Measurements from ENCODE around the gene TBC1D14.

The TBC1D14 gene

DNA sequence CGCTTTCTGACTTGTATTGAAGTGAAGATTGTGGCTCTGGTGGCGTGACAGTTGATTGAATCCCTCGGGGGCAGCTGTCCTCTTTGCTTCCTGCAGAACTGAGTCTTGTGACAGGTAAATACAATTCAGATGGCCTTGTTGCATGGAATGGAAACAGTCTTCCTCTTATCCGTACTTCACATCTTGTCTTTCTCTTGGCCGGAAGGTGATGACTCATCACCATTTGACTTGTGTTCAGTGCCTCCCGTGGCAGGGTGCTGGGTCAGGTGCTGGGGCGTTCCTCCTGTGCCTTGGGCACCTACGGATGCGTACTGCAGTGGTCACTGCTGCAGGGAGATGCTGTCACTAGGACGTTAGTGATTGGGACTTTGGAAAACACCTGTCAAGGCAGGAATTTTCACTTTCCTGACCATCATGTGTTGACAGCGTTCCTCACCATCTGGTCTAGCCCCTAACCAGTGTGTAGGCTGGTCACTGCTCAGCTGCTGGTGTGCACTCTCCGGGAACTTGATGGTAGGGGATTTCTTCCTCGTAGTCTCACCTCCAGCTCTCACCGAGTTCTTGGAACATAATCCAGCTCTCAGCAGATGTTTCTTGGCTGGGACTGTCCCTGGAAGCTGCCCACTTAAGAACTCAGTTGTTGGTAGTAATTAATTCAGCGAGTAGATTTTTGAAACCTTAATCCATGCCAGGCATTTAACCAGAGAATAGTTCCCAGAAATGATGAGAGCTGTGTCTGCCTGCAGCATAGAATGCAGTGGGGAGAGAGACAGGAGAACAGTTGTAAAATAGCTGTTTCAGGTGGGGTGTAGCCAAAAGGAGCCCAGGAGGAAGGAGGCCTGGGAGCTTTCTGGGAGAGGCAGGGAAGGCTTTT, 7.2 kb downstream of the TBC1D14 start:
- TF ChIP-seq ISL1 (CRISPR knock-in tag; IDR thresholded peaks at IDR 0.05) (no peak), ZNF565 (CRISPR knock-in tag; conservative IDR thresholded peaks at IDR 0.05; ENCODE audit: low read depth) (no peak), OSR1 (CRISPR knock-in tag; IDR thresholded peaks at IDR 0.05) (no peak), ARNTL (CRISPR knock-in tag; IDR thresholded peaks at IDR 0.05; ENCODE audit: borderline replicate concordance, low read depth) (no peak), TOX (CRISPR knock-in tag; IDR thresholded peaks at IDR 0.05; ENCODE audit: borderline replicate concordance) (no peak), GLIS3 (CRISPR knock-in tag; IDR thresholded peaks at IDR 0.05) (no peak), BACH2 (CRISPR knock-in tag; IDR thresholded peaks at IDR 0.05; ENCODE audit: borderline replicate concordance) (no peak), ESRRG (CRISPR knock-in tag; IDR thresholded peaks at IDR 0.05) (no peak), PPARA (CRISPR knock-in tag; IDR thresholded peaks at IDR 0.05; ENCODE audit: borderline replicate concordance) (no peak), RARB (CRISPR knock-in tag; IDR thresholded peaks at IDR 0.05) (no peak), ZNF70 (CRISPR knock-in tag; IDR thresholded peaks at IDR 0.05) (no peak)
- TF ChIP-seq, protein P1, sequence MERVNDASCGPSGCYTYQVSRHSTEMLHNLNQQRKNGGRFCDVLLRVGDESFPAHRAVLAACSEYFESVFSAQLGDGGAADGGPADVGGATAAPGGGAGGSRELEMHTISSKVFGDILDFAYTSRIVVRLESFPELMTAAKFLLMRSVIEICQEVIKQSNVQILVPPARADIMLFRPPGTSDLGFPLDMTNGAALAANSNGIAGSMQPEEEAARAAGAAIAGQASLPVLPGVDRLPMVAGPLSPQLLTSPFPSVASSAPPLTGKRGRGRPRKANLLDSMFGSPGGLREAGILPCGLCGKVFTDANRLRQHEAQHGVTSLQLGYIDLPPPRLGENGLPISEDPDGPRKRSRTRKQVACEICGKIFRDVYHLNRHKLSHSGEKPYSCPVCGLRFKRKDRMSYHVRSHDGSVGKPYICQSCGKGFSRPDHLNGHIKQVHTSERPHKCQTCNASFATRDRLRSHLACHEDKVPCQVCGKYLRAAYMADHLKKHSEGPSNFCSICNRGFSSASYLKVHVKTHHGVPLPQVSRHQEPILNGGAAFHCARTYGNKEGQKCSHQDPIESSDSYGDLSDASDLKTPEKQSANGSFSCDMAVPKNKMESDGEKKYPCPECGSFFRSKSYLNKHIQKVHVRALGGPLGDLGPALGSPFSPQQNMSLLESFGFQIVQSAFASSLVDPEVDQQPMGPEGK (CRISPR knock-in tag; IDR thresholded peaks at IDR 0.05; ENCODE audit: borderline replicate concordance): no peak
- TF ChIP-seq, protein P2, sequence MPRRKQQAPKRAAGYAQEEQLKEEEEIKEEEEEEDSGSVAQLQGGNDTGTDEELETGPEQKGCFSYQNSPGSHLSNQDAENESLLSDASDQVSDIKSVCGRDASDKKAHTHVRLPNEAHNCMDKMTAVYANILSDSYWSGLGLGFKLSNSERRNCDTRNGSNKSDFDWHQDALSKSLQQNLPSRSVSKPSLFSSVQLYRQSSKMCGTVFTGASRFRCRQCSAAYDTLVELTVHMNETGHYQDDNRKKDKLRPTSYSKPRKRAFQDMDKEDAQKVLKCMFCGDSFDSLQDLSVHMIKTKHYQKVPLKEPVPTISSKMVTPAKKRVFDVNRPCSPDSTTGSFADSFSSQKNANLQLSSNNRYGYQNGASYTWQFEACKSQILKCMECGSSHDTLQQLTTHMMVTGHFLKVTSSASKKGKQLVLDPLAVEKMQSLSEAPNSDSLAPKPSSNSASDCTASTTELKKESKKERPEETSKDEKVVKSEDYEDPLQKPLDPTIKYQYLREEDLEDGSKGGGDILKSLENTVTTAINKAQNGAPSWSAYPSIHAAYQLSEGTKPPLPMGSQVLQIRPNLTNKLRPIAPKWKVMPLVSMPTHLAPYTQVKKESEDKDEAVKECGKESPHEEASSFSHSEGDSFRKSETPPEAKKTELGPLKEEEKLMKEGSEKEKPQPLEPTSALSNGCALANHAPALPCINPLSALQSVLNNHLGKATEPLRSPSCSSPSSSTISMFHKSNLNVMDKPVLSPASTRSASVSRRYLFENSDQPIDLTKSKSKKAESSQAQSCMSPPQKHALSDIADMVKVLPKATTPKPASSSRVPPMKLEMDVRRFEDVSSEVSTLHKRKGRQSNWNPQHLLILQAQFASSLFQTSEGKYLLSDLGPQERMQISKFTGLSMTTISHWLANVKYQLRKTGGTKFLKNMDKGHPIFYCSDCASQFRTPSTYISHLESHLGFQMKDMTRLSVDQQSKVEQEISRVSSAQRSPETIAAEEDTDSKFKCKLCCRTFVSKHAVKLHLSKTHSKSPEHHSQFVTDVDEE (CRISPR knock-in tag; IDR thresholded peaks at IDR 0.05): no peak
- TF ChIP-seq, protein P3, sequence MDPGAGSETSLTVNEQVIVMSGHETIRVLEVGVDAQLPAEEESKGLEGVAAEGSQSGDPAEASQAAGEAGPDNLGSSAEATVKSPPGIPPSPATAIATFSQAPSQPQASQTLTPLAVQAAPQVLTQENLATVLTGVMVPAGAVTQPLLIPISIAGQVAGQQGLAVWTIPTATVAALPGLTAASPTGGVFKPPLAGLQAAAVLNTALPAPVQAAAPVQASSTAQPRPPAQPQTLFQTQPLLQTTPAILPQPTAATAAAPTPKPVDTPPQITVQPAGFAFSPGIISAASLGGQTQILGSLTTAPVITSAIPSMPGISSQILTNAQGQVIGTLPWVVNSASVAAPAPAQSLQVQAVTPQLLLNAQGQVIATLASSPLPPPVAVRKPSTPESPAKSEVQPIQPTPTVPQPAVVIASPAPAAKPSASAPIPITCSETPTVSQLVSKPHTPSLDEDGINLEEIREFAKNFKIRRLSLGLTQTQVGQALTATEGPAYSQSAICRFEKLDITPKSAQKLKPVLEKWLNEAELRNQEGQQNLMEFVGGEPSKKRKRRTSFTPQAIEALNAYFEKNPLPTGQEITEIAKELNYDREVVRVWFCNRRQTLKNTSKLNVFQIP (CRISPR knock-in tag; IDR thresholded peaks at IDR 0.05; ENCODE audit: borderline replicate concordance, low read depth): no peak
- ATAC-seq: peak; percentile 58

DNA sequence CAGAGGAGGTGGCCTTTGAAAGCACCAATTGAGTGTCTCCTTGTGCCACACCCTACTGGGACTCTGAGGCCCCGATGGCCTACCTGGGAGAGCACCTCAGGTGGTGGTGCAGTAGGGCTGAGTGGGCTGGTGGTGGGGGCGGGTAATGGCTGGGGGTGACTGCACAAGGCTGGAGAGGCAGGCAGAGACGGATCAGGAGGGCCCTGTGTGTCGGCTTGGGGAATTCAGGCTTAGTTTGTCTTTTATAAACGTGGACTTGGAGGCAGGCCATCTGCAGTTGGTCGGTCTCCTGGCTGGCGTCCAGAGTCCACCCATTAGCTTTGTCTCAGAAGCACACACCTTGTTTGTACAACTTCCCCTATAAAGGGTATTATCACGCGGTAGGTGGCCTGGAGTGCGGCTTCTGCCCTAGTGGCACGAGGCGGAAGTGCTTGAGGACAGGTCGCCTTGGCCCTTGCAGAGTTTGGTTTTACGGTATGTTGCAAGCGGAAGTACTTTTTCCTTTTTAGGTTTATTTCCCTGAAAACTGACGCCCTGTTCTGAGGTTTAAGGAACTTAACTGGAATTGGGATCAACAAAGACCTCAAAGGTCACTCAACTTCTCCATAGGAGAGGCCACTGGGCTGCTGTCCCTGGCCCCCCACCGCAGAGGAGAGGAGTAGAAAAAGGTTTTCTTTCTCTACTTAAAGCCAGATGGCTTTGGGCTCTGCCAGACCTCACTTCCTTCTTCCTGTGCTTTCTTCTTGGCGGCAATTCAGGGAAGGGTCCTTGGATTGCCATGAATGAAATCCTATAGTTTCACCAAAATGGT, 8.0 kb downstream of the TBC1D14 start:
- peak; percentile 60 for ATAC-seq
- TF ChIP-seq CSDC2 (CRISPR knock-in tag; IDR thresholded peaks at IDR 0.05): no peak
- TF ChIP-seq, protein P3 (CRISPR knock-in tag; IDR thresholded peaks at IDR 0.05; ENCODE audit: borderline replicate concordance, low read depth): no peak
- no peak for TF ChIP-seq ZFP30 (CRISPR knock-in tag; IDR thresholded peaks at IDR 0.05)

DNA sequence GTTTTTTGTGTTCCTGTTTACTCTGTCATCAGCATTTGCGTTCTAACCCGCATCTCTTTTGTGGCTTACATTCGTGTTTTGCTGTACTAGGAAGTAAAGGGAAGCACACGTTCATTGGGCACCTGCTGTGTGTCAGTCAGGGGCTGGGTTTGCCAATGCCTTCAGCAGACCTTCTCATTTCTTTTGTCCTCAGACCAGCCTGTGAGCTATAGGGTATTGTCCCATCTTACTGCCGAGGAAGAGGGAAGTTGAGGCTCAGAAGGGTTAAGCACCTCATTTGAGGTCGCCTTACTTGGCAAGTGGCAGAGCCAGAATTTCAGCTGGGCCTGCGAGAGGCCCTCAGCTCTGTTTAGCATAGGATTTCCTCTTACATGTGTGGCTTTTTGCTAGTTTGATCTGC, 8.7 kb downstream of the TBC1D14 start:
- TF ChIP-seq ZNF8 (CRISPR knock-in tag; IDR thresholded peaks at IDR 0.05) (no peak), GLIS3 (CRISPR knock-in tag; IDR thresholded peaks at IDR 0.05) (no peak)
- TF ChIP-seq, protein P4, sequence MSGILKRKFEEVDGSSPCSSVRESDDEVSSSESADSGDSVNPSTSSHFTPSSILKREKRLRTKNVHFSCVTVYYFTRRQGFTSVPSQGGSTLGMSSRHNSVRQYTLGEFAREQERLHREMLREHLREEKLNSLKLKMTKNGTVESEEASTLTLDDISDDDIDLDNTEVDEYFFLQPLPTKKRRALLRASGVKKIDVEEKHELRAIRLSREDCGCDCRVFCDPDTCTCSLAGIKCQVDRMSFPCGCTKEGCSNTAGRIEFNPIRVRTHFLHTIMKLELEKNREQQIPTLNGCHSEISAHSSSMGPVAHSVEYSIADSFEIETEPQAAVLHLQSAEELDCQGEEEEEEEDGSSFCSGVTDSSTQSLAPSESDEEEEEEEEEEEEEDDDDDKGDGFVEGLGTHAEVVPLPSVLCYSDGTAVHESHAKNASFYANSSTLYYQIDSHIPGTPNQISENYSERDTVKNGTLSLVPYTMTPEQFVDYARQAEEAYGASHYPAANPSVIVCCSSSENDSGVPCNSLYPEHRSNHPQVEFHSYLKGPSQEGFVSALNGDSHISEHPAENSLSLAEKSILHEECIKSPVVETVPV (CRISPR knock-in tag; IDR thresholded peaks at IDR 0.05): no peak
- no peak for ATAC-seq
